Embryonic facial prominence (tissue), 1 donor: ENCODE data around the gene ZFYVE27.
"Not testable (repeated sequence)": the region's sequence is repeated elsewhere in the genome, so short reads cannot be mapped to it uniquely, and the experiment has no call there.

Experiments
- DNase-seq: peaks from one replicate; pipeline ENCODE4 v3.0.0-alpha.2; 2016; ENCODE audit errors: extremely low spot score

The ZFYVE27 gene, protein sequence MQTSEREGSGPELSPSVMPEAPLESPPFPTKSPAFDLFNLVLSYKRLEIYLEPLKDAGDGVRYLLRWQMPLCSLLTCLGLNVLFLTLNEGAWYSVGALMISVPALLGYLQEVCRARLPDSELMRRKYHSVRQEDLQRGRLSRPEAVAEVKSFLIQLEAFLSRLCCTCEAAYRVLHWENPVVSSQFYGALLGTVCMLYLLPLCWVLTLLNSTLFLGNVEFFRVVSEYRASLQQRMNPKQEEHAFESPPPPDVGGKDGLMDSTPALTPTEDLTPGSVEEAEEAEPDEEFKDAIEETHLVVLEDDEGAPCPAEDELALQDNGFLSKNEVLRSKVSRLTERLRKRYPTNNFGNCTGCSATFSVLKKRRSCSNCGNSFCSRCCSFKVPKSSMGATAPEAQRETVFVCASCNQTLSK

DNA sequence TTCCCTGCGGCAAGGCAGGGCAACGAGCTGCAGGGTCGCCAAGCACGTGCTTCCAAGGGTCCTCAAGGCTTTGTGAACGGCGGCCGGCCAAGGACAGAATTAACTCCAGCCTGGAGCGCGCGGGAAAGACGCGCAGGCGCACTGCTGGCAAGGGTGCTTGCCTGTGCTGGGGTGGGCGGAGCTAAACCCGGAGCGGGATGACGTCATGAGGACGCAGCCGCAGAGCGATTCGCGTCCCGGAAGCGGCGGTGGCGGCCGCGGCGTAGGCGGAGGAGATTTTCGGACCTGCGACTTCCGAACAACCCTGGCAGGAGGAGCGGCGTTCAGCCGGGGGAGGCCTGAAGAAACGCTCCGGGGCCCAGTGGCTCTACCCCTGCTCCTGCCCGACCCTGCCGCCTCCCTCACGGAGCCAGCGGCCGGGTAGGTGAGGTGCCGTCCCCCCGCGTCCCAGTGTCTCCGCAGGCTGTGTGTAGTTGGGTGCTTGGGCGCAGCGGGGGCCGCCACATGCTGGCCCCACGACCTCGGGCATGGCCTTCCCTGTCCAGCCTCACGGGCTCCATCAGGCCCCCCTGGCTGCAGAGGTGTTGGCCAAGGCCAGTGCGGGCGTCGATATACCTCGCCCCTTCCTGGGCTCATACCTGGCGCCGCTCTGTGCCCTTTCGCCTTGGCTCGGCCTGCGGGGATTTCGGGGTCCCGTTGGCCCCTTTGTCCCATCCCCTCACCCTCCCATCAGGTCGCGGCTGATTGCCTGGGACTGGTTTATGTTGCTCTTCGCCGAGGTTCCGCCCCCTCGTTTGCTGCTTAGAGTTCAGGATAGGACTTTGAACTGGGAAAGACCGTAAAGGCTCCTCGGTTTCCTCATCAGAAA, at the start of gene ZFYVE27:
TSS of gene ZFYVE27 (plus strand) at position 227 of the 868 bp plus-strand sequence. CDS start 1,350 bp downstream, outside the sequence.
- peak; percentile 88 for DNase-seq

GRCh38 chr10:97687785-97688781, 48.8 kb upstream of the ZFYVE27 start:
- no peak for DNase-seq

GRCh38 chr10:97689559-97690020, 47.3 kb upstream of the ZFYVE27 start:
- no peak for DNase-seq

- DNase-seq, result no peak
These were observed 46.8 kb upstream of the ZFYVE27 start for GRCh38 chr10:97690133-97690532.

DNA sequence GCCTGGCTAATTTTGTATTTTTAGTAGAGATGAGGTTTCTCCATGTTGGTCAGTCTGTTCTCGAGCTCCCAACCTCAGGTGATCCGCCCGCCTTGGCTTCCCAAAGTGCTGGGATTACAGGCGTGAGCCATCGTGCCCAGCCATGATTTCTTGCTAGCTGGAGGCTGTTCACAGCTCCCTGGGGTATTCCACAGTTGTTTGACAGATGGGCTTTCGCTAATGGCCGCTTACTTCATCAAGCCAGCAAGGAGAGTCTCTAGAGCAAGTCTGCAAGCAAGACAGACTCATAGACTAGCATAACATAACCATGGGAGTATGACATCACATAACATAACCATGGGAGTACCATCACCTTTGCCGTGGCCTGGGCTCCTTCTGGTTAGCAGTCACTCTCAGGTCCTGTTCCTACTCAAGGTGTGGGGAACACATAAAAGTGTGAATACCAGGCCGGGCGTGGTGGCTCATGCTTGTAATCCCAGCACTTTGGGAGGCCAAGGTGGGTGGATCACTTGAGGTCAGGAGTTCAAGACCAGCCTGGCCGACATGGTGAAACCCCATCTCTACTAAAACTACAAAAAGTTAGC, 38.8 kb upstream of the ZFYVE27 start:
- DNase-seq, result not testable (repeated sequence)

GRCh38 chr10:97701438-97702069, 35.4 kb upstream of the ZFYVE27 start:
- no peak for DNase-seq

DNA sequence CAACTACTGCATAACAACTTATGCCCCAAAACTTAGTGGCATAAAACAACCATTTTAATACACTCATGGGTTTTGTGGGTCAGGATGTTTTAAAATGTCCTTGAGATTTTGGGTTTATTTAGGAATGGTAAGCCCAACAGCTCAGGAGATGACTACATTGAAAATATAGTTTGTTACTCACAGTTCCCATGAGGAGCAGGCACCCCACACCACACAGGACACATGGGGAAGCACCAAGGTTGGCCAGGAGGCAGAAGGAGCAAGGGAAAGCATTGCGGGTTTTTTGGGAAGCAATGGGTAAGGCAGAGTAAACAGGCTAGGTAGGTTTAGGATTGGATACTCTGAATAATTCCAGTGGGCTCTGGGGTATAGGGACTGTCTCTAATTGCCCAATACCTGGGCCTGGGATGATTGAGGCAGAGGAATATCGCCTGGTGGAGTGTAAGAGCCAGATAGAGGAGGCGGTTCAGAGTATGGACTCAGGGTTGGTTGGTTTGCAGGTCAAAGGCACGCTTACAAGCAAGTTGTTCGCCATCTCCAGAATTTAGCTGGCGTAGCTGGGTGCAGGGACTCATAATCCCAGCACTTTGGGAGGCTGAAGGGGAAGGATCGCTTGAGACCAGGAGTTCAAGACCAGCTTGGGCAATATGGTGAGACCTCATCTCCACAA, 33.4 kb upstream of the ZFYVE27 start:
- no peak for DNase-seq

DNA sequence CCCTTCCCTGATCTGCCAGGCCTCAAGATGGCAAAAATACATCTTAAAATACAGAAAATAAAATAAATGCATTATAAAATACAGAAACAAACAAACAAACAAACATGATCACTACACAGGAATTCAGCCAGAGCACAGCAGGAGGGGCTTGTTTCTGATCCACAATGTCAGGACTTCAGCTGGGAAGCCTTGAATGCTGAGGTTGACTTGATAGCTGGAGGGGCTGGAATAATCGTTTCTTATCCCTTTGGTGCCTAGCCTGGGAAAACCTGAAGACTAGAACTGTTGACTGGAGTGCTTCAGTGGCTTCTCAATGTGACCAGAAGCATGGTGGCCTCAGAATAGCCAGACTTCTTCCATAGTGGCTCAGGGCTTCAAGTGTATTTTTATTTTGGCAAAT, 32.6 kb upstream of the ZFYVE27 start:
- DNase-seq, result no peak

GRCh38 chr10:97705006-97705670, 31.8 kb upstream of the ZFYVE27 start:
- DNase-seq, result no peak

DNA sequence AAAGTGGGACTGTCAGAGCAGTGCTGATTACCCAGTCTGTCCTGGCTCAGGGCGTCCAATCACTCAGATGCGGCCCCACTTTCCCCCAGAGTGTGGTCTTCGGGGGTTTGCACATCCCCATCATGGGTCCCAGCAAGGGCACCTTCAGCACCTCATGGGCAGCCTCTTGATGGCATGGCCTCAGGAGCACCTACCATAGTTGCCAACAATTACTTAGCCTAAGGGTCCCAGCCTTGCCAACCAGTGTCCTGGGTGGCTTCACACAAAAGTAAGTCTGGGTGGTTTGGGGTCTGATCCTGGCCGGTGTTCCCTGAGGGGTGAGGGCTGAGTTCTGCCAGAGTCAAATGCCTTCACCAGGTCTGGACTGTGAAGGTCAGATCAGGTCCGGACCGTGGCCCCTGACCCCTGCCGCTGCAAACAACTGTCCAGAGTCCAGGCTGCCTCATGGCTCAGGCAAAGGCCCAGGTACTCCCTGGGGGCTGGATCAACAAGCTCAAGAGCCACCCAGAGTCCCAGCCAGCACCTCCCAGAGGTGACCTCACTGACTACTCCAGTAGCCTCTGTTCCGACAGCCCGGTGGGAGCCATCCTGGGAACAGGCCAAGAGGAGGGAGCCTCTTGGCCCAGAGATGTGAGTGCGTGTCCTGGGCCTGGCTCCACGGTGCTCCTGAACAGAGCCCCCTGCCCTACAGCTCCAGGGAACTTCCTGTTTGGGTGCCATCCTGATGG, 29.6 kb upstream of the ZFYVE27 start:
- no peak for DNase-seq

DNA sequence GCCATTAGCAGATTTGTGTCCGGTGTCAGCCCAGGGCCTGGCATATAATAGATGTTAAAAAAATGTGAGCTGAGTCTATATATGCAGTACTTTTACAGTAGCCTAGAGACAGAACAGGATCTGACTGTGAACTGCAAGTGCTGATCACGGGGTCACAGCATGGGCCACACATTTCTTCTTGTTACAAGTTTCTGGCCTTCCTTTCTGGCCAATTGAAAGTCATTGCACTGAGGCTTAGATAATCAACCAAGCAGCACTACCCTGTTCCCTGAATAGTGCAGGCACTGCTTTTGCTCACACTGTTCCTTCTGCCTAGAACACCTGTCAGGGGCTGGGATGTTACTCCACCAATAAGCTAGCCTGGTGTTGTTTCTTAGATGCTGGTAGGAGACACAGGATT, 28.8 kb upstream of the ZFYVE27 start:
- DNase-seq, result no peak

DNA sequence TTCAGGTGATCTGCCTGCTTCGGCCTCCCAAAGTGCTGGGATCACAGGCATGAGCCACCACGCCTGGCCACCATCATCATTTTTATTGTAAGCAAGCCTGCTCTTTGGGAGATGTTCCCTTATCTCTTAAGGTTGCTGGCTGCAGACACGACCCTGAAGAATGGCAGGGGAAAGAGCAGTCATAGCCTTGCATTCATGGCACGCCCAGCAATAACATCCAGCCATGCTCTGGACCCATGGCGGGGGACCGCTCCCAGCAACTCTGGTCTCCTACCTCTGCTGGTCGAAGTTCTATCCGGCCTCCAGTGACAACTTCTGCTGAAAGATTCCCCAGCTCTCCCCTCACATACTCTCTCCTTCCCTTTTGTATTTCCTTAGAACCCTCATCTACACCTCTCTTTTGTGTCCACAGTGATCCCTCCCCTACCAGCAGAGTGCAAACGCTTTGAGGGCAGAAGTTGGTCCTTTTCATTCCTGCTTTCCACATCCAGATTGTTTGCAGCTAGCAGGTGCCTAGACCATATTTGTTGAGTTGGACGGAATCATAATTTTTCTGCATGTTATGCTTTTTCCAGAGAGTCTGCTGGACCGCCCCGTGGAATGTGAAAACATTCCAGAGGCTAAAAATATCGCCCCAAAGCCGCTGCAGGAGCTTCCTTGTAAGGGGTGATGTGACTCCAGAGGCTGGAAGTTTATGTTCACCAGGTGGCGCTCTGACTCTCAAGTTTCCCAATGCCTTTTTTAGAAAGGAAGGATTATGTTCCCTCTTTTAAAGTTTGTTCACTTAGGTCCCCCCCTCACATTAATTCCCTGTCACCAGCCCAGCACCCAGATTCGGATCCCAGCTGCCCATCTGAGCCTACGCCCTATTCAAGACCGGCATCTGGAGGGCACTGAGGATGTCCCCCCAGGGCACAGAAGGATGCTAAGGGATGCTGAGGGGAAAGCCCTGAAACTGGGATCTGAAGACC, 27.7 kb upstream of the ZFYVE27 start:
- DNase-seq, result no peak

DNA sequence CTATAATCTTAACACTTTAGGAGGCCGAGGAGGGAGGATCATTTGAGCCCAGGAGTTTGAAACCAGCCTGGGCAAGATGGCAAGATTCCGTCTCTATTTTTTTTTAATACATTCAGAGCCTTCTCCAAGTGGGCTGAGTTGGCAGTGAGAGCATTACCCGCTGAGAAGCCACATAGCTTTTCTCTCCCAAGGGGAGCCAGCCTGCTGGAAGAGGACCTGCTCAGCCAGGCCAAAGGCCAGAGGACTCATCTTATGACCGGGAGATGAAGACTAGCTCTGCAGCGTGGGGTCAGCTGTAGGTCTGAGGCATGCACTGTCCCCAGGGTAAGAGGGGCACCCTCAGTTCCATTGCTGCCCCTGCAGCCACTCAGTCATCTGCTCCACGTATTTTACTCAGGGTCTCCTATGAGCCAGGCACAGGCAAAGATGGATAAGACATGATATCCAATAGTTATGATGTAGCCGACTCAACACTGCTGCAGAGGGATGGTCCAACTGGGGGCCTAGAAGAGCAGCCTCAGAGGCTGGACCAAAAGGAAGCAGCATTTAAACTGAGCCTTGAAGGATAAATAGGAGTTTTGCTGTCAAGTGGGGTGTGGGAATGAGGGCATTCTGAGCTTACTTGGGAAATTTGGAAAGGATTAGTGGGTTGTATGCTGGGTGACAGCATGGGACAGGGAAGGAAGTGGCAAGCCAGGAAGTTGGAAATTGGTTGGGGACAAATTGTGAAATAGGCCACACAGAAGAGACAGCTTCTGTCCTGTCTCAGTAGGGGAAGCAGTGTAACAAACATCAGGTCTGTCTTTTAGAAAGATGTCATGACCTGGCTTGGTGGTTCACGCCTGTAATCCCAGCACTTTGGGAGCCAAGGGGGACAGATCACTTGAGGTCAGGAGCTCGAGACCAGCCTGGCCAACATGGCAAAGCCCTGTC, 25.0 kb upstream of the ZFYVE27 start:
- DNase-seq, result no peak

- peak; percentile 89 for DNase-seq
These were observed 23.5 kb upstream of the ZFYVE27 start, which contains the start of gene MARVELD1 for GRCh38 chr10:97713339-97713825. MARVELD1 (plus strand) TSS chr10:97713730; CDS start chr10:97713877, 147 bp downstream.

GRCh38 chr10:97713826-97714400, 23.0 kb upstream of the ZFYVE27 start:
- no peak for DNase-seq
